ENCODE measurements around the gene ADGRA1.

The ADGRA1 gene

GRCh38 chr10:133156674-133157579 is 69.2 kb downstream of the ADGRA1 start:
- CTCF ChIA-PET: no interaction called here
- no peak for DNase-seq (ENCODE audit: low read depth, low spot score)
- no peak overlapping the region for H3K4me3 ChIP-seq (ENCODE audit: low read depth, low read length)
- TF ChIP-seq CTCF (IDR thresholded peaks at IDR 0.05; ENCODE audit: insufficient read depth, low read length, missing control alignments): no peak
- POLR2A ChIA-PET: no interaction called here

GRCh38 chr10:133157662-133158436 is 70.1 kb downstream of the ADGRA1 start:
- POLR2A ChIA-PET: no interaction called here
- CTCF ChIA-PET: interaction anchor here (1.1 kb wide), 1 partner anchor 14 kb away, joined by 3 read pairs; no protein-coding TSS in a partner anchor
- no peak overlapping the region for H3K4me3 ChIP-seq (ENCODE audit: low read depth, low read length)
- no peak for DNase-seq (ENCODE audit: low read depth, low spot score)
- TF ChIP-seq CTCF (IDR thresholded peaks at IDR 0.05; ENCODE audit: insufficient read depth, low read length, missing control alignments): no peak

- CTCF ChIA-PET: interaction anchor here (1.1 kb wide), 1 partner anchor 15 kb away, joined by 3 read pairs; no protein-coding TSS in a partner anchor
- DNase-seq (ENCODE audit: low read depth, low spot score): no peak
These were observed 70.7 kb downstream of the ADGRA1 start for GRCh38 chr10:133158437-133158755.

GRCh38 chr10:133158756-133159610 is 71.3 kb downstream of the ADGRA1 start:
- CTCF ChIA-PET: interaction anchor here (1.1 kb wide), 1 partner anchor 15 kb away, joined by 3 read pairs; no protein-coding TSS in a partner anchor

More at GRCh38 chr10:133158437-133158755, 70.7 kb downstream of the ADGRA1 start:
- TF ChIP-seq CTCF (IDR thresholded peaks at IDR 0.05; ENCODE audit: insufficient read depth, low read length, missing control alignments): no peak
- POLR2A ChIA-PET: no interaction called here
- no peak overlapping the region for H3K4me3 ChIP-seq (ENCODE audit: low read depth, low read length)

GRCh38 chr10:133159611-133159949 is 71.9 kb downstream of the ADGRA1 start:
- CTCF ChIA-PET: no interaction called here
- H3K4me3 ChIP-seq (ENCODE audit: low read depth, low read length): no peak overlapping the region
- DNase-seq (ENCODE audit: low read depth, low spot score): no peak

More at GRCh38 chr10:133158756-133159610, 71.3 kb downstream of the ADGRA1 start:
- DNase-seq (ENCODE audit: low read depth, low spot score): no peak
- TF ChIP-seq CTCF (IDR thresholded peaks at IDR 0.05; ENCODE audit: insufficient read depth, low read length, missing control alignments): no peak
- H3K4me3 ChIP-seq (ENCODE audit: low read depth, low read length): no peak overlapping the region
- POLR2A ChIA-PET: no interaction called here

More at GRCh38 chr10:133159611-133159949, 71.9 kb downstream of the ADGRA1 start:
- no peak for TF ChIP-seq CTCF (IDR thresholded peaks at IDR 0.05; ENCODE audit: insufficient read depth, low read length, missing control alignments)
- POLR2A ChIA-PET: no interaction called here

All from AG04449 (cell line).